Karpas-422 (cell line): Measurements from ENCODE around the gene C1orf21. TPM values are rescaled to one million over a fixed set of nuclear protein-coding genes. Genes with fewer than 3 reads are reported as not detected.

Experiments used
- DNase-seq: peaks from one replicate; pipeline ENCODE4 v3.0.0-alpha.2; 2015
- H2AFZ ChIP-seq: fragments of 200-600 bp; sonication (generic); 2 replicates; pipeline ENCODE4 v1.6.1; 2014; ENCODE audit warnings: antibody characterized with exemption, low read length, mixed read lengths
- H3K27ac ChIP-seq: fragments of 200-600 bp; sonication (generic); 2 replicates; pipeline ENCODE4 v1.5.1; 2014; ENCODE audit warnings: mild to moderate bottlenecking, low read length, moderate library complexity
- H3K27me3 ChIP-seq: fragments of 200-600 bp; sonication (generic); 2 replicates; pipeline ENCODE4 v1.6.1; 2014; ENCODE audit warnings: low read length, mixed read lengths
- H3K36me3 ChIP-seq: fragments of 200-600 bp; sonication (generic); 2 replicates; pipeline ENCODE4 v1.6.1; 2014; ENCODE audit warnings: low read length, mixed read lengths; ENCODE audit not compliant: insufficient read depth
- H3K4me1 ChIP-seq: fragments of 200-600 bp; sonication (generic); 2 replicates; pipeline ENCODE4 v1.6.1; 2014; ENCODE audit warnings: mild to moderate bottlenecking, low read length, mixed read lengths
- H3K4me2 ChIP-seq: fragments of 200-600 bp; sonication (generic); 2 replicates; pipeline ENCODE4 v1.6.1; 2014; ENCODE audit warnings: low read length, low read depth, mild to moderate bottlenecking; ENCODE audit not compliant: poor library complexity, severe bottlenecking
- H3K4me3 ChIP-seq: fragments of 200-600 bp; sonication (generic); 2 replicates; pipeline ENCODE4 v1.5.1; 2014; ENCODE audit warnings: mild to moderate bottlenecking, antibody characterized with exemption, low read length, mixed read lengths
- H3K79me2 ChIP-seq: fragments of 200-600 bp; sonication (generic); 2 replicates; pipeline ENCODE4 v1.6.1; 2014; ENCODE audit warnings: mild to moderate bottlenecking, low read length, mixed read lengths
- H3K9ac ChIP-seq: fragments of 200-600 bp; sonication (generic); 2 replicates; pipeline ENCODE4 v1.6.0; 2014; ENCODE audit warnings: low read length
- H3K9me2 ChIP-seq: fragments of 200-600 bp; sonication (generic), shearing (Covaris generic); replicated peaks from 2 replicates; pipeline ENCODE4 v1.6.0; 2014; ENCODE audit warnings: mild to moderate bottlenecking, low read length, moderate library complexity; ENCODE audit not compliant: insufficient read depth
- H3K9me3 ChIP-seq: fragments of 300-700, 200-600 bp; sonication (generic); 2 replicates; pipeline ENCODE4 v1.6.1; 2014; ENCODE audit warnings: low read length, mixed read lengths
- H4K20me1 ChIP-seq: fragments of 200-600 bp; sonication (generic); 2 replicates; pipeline ENCODE4 v1.6.1; 2014; ENCODE audit warnings: mild to moderate bottlenecking, antibody characterized with exemption, low read length, low read depth; ENCODE audit not compliant: insufficient read depth
- total RNA-seq: library from RNA; depleted of rRNA; stranded (reverse); fragments of >200 nt; shearing (Covaris generic); gene quantifications from 2 replicates; pipeline ENCODE4 v1.2.3, GENCODE V29; 2014; ENCODE audit warnings: low replicate concordance

Gene C1orf21
- total RNA-seq, 1 experiment from 2014 or later: not detected

DNA sequence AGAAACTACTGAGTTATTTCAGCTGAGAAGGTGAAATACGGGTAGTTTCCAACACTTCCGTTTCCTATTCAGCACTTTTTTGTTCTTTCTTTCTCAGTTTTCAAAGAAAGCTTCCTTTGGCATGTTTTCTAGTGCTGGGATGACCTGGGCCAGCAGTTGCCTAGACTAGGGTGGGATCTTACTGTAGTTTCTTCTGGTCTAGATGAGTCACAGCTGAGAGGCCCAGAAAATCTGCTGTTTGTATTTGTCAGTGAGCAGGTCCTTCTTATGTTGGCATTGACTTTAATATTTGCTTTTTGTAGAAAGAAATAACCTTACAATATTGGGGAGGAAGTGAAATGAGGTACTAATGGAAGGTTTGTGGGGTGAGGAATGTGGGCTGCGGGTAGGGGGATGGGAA is 22.2 kb downstream of the C1orf21 start:
- H4K20me1 ChIP-seq: no peaks in the 10 kb centered on the region
- no peak overlapping the region for H3K27ac ChIP-seq
- H3K9ac ChIP-seq: no peak overlapping the region
- no peaks in the 10 kb centered on the region for H3K36me3 ChIP-seq
- H3K27me3 ChIP-seq: no peaks in the 10 kb centered on the region
- no peak overlapping the region for H3K4me3 ChIP-seq
- H3K9me3 ChIP-seq: no peaks in the 10 kb centered on the region
- no peaks in the 10 kb centered on the region for H3K79me2 ChIP-seq
- H3K4me2 ChIP-seq: no peak overlapping the region
- no peak for DNase-seq
- H2AFZ ChIP-seq: no peak overlapping the region
- no peaks in the 10 kb centered on the region for H3K9me2 ChIP-seq
- peaks cover 5% of the 10 kb centered on the region for H3K4me1 ChIP-seq

DNA sequence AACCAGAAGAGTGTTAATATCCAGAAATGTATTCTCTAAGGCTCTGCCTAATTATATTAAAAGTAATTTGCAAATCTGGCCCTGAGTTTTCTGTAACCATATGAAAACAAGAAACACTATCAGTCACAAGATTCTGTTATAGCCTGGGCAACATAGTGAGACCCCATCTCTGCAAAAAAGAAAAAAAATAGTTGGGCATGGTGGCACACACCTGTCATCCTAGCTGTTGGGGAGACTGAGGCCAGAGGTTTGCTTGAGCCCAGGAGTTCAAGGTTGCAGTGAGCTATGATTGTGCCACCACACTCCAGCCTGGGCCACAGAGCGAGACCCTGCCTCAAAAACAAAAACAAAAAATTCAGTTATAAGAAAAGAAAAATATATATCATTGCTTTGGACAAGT is 25.6 kb downstream of the C1orf21 start:
- DNase-seq: no peak
- H3K36me3 ChIP-seq: no peaks in the 10 kb centered on the region

DNA sequence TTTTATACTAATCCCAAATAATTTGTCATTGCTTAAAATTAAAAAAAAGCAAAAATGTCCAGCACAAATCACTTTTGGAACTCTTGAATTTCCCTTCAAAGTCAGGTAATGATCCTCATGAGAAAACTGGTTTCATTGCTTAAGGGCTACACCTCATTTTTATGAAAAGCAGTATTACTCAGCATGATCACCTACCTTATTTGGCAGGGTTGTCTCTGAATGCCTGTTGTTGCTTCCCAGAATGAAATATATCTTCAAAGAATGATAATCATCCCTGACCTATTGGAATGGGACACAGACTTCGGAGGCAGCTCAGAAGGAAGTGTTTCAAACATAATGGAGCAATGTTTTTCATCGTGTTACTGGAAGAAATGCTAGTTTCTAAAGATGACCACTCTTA is 29.7 kb downstream of the C1orf21 start:
- Histone ChIP-seq H3K9me2 (no peaks in the 10 kb centered on the region), H2AFZ (no peak overlapping the region), H3K27ac (no peak overlapping the region), H3K9ac (no peak overlapping the region), H4K20me1 (no peaks in the 10 kb centered on the region), H3K4me1 (no peaks in the 10 kb centered on the region), H3K27me3 (no peaks in the 10 kb centered on the region), H3K4me3 (no peak overlapping the region), H3K4me2 (no peak overlapping the region), H3K36me3 (no peaks in the 10 kb centered on the region), H3K79me2 (no peaks in the 10 kb centered on the region), H3K9me3 (no peaks in the 10 kb centered on the region)
- no peak for DNase-seq

More for the DNA sequence above, 25.6 kb downstream of the C1orf21 start:
- Histone ChIP-seq H3K4me2 (no peak overlapping the region), H3K9ac (no peak overlapping the region), H3K4me3 (no peak overlapping the region), H3K79me2 (no peaks in the 10 kb centered on the region), H3K9me3 (no peaks in the 10 kb centered on the region), H4K20me1 (no peaks in the 10 kb centered on the region), H3K9me2 (no peaks in the 10 kb centered on the region), H3K27ac (no peak overlapping the region), H2AFZ (no peak overlapping the region), H3K27me3 (no peaks in the 10 kb centered on the region), H3K4me1 (peaks cover 5% of the 10 kb centered on the region)

DNA sequence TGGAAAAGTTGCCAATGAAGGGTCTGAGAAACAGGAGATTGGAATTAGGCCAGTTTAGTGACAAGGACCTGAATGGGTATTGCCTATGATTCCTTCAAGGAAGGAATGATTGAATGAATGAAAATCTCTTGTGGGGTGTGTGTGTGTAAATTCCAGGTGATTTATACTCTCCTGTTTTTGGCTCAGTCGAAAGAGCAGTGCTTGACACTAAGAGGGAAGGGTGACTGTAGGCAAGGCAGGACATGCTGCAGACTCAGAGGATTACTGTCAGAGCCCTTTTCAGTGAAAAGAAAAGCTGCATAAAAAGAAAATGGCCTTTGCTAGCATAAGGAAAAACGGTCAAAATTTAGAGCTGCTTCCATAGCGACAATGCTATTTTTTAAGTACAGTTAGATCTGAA is 30.1 kb downstream of the C1orf21 start:
- Histone ChIP-seq H3K4me1 (no peaks in the 10 kb centered on the region), H3K36me3 (no peaks in the 10 kb centered on the region), H3K9me2 (no peaks in the 10 kb centered on the region), H3K9ac (no peak overlapping the region), H3K79me2 (no peaks in the 10 kb centered on the region), H2AFZ (no peak overlapping the region), H3K27me3 (no peaks in the 10 kb centered on the region), H4K20me1 (no peaks in the 10 kb centered on the region), H3K4me3 (no peak overlapping the region), H3K4me2 (no peak overlapping the region), H3K27ac (no peak overlapping the region), H3K9me3 (no peaks in the 10 kb centered on the region)
- DNase-seq: no peak

DNA sequence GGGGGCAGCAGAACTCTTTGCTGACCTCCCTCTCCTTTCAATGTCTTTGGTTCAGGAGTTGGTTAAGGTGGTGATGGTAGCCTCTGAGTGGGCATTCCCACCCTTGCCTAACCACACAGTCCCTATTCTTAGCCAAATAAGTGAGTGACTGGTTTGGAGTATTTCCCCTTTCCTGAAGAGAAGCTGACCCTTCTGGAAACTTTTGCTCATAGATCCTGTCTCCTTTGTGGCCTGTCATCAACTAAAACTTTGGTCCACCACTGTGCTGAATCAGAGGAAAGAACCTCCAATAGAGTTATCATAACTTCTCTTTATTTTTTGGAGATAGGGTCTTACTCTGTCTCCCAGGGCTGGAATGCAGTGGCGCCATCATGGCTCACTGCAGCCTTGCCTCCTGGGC is 31.1 kb downstream of the C1orf21 start:
- no peak for DNase-seq
- no peak overlapping the region for H3K4me2 ChIP-seq
- H3K36me3 ChIP-seq: no peaks in the 10 kb centered on the region
- no peaks in the 10 kb centered on the region for H3K9me3 ChIP-seq
- H4K20me1 ChIP-seq: no peaks in the 10 kb centered on the region
- H3K4me1 ChIP-seq: no peaks in the 10 kb centered on the region
- no peak overlapping the region for H2AFZ ChIP-seq
- no peak overlapping the region for H3K4me3 ChIP-seq
- no peaks in the 10 kb centered on the region for H3K79me2 ChIP-seq
- H3K27me3 ChIP-seq: no peaks in the 10 kb centered on the region
- H3K9me2 ChIP-seq: no peaks in the 10 kb centered on the region
- no peak overlapping the region for H3K9ac ChIP-seq
- H3K27ac ChIP-seq: no peak overlapping the region

DNA sequence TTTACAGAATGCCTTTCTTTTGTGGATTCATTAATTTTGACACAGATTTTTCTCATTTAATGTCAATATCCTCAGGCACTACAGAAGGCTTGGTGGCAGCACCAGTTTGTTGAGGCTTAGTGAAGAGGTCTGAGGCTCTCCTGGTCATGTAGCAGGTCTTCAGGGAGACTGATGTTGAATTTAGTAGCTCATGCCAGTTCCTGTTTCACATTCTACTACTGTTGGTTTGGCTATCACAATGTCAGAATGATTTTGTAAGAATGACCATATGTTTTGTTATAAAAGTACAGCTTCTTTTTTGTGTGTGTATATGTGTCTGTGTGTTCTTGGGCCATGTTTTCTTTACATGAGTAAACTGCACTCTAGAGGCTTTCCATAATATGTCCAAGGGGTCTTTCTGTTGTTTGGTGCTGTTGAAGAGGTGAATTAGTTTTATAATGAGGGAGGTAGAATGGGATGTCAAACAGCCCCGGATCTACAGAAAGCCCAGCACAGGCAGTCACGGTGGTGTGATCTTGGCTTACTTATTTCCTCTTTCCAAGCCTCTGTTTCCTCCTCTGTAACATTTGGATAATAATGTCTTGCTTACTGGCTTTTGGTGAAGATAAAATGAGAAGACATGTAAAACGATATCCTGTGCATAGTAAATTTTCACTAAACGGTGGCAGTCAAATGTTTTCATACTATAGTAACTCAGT is 32.0 kb downstream of the C1orf21 start:
- Histone ChIP-seq H4K20me1 (no peaks in the 10 kb centered on the region), H3K36me3 (no peaks in the 10 kb centered on the region), H3K9me2 (no peaks in the 10 kb centered on the region), H3K79me2 (no peaks in the 10 kb centered on the region), H3K27ac (no peak overlapping the region), H3K4me1 (no peaks in the 10 kb centered on the region), H3K9me3 (no peaks in the 10 kb centered on the region), H3K4me3 (no peak overlapping the region), H3K9ac (no peak overlapping the region), H3K4me2 (no peak overlapping the region), H2AFZ (no peak overlapping the region), H3K27me3 (no peaks in the 10 kb centered on the region)
- DNase-seq: no peak

DNA sequence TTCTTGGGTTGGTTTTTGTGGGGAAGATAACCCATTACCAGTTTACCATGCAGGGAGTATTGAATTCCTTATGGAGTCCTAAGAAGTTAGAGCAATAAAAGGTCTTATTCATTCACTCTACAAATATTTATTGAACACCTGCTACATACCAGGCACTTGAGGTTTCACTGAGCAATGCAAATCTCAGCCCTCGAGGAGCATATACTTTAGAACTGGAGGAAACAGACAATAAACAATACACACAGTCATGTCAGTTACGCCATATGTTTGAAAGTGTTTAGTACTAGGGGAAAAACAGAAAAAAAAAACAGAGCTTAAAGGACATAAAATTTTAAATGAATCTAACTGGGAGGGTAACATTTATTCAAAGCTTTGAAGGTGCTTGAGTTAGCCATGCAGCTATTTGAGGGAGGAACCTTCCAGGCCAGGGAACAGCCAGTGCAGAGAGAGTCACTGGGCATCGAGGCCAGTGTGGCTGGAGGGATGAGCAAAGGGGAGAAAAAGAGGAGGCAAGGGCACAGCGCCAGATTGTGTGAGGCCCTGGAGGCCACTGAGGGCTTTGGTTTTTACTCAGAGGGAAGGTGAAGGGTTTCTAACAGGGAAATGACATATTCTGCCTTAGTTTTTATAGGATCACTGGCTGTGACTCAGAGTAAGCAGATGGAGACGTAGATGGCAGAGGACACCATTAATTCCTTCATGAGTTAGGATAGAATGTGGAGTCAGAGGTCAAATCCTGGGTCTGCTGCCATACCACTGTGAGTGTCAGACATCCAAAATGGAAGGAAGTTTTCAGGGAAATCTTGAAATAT is 32.7 kb downstream of the C1orf21 start:
- no peaks in the 10 kb centered on the region for H4K20me1 ChIP-seq
- no peaks in the 10 kb centered on the region for H3K4me1 ChIP-seq
- H3K9ac ChIP-seq: no peak overlapping the region
- no peaks in the 10 kb centered on the region for H3K79me2 ChIP-seq
- no peak overlapping the region for H3K27ac ChIP-seq
- H2AFZ ChIP-seq: no peak overlapping the region
- no peaks in the 10 kb centered on the region for H3K27me3 ChIP-seq
- H3K36me3 ChIP-seq: no peaks in the 10 kb centered on the region
- H3K4me3 ChIP-seq: no peak overlapping the region
- DNase-seq: no peak
- H3K9me2 ChIP-seq: no peaks in the 10 kb centered on the region
- H3K9me3 ChIP-seq: no peaks in the 10 kb centered on the region
- no peak overlapping the region for H3K4me2 ChIP-seq

DNA sequence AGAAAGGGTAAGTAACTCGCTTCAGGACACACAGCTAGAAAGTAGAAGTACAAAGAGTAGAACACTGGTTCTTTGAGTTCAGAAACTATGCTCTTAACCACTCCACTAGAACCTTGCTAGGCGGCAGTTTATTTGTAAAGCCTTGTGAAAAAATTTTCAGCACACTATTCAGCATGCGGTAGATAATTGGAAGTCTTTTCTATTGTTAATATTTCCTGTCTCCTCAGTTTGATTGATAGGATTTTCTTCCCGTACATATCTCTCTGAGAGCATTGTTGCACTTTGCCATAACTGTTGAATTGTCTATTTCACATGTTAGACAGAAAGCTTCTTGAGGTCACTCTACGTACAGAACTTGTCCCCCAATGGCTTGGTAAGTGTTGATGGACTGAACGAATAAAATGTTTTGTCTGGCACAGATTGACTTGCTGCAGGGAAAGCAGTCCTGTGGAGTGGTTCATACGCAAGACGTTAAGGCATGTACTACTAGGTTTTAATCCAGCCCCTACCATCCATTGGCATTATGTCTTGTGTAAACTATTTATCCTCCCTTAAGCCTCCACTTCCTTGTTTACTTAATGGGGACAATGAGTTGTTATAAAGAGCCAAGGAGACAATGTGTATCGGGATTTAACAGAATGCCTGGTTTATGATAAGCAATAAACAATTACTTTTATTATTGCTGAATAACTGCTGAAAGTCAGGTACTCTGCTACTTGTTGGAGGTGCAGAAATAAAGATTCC is 35.8 kb downstream of the C1orf21 start:
- Histone ChIP-seq H3K79me2 (no peaks in the 10 kb centered on the region), H3K9me3 (no peaks in the 10 kb centered on the region), H3K4me2 (no peak overlapping the region), H3K4me1 (no peaks in the 10 kb centered on the region), H3K9ac (no peak overlapping the region), H3K9me2 (no peaks in the 10 kb centered on the region), H3K27me3 (no peaks in the 10 kb centered on the region), H2AFZ (no peak overlapping the region), H3K36me3 (no peaks in the 10 kb centered on the region), H4K20me1 (no peaks in the 10 kb centered on the region), H3K4me3 (no peak overlapping the region), H3K27ac (no peak overlapping the region)
- no peak for DNase-seq
